ENCODE data around the gene ITIH5. TPM values are rescaled to one million over a fixed set of nuclear protein-coding genes. Genes with fewer than 3 reads are reported as not detected.

Gene ITIH5
- total RNA-seq, 6 experiments from 2014 or later, result not detected

- H3K4me3 Mint-ChIP-seq, result no peak overlapping the region
- H3K36me3 Mint-ChIP-seq (ENCODE audit: low read depth), result peaks cover 4% of the 10 kb centered on the region; the same call in 1 of the 2 replicates
- H3K9me3 Mint-ChIP-seq, result peaks cover 73% of the 10 kb centered on the region
- H3K27me3 Mint-ChIP-seq (ENCODE audit: insufficient read depth), result no peaks in the 10 kb centered on the region
- TF ChIP-seq CTCF (IDR thresholded peaks at IDR 0.05), result no peak
- H3K4me1 Mint-ChIP-seq (ENCODE audit: low read depth), result no peaks in the 10 kb centered on the region
- H3K27ac Mint-ChIP-seq, result no peak overlapping the region
- DNase-seq, result no peak
Measured at GRCh38 chr10:7605565-7606295, 61.0 kb downstream of the ITIH5 start.

GRCh38 chr10:7601023-7601656 lies 65.6 kb downstream of the ITIH5 start:
- Mint-ChIP-seq H3K36me3 (ENCODE audit: low read depth) (peaks cover 4% of the 10 kb centered on the region; the same call in 1 of the 2 replicates), H3K4me1 (ENCODE audit: low read depth) (no peaks in the 10 kb centered on the region), H3K27me3 (ENCODE audit: insufficient read depth) (no peaks in the 10 kb centered on the region), H3K4me3 (no peak overlapping the region), H3K9me3 (peaks cover 56% of the 10 kb centered on the region), H3K27ac (no peak overlapping the region)
- TF ChIP-seq CTCF (IDR thresholded peaks at IDR 0.05), result no peak
- no peak for DNase-seq

- H3K27ac Mint-ChIP-seq, result no peak overlapping the region
Measured at GRCh38 chr10:7598771-7599170, 68.0 kb downstream of the ITIH5 start.

GRCh38 chr10:7596356-7596755 lies 70.4 kb downstream of the ITIH5 start:
- no peaks in the 10 kb centered on the region for H3K36me3 Mint-ChIP-seq (ENCODE audit: low read depth)
- no peak overlapping the region for H3K27ac Mint-ChIP-seq
- H3K4me3 Mint-ChIP-seq, result no peak overlapping the region
- DNase-seq, result no peak
- no peaks in the 10 kb centered on the region for H3K4me1 Mint-ChIP-seq (ENCODE audit: low read depth)
- peaks cover 38% of the 10 kb centered on the region for H3K9me3 Mint-ChIP-seq
- peaks cover under 1% of the 10 kb centered on the region for H3K27me3 Mint-ChIP-seq (ENCODE audit: insufficient read depth)
- TF ChIP-seq CTCF (IDR thresholded peaks at IDR 0.05), result no peak

More at GRCh38 chr10:7598771-7599170, 68.0 kb downstream of the ITIH5 start:
- TF ChIP-seq CTCF (IDR thresholded peaks at IDR 0.05), result no peak
- Mint-ChIP-seq H3K4me1 (ENCODE audit: low read depth) (no peaks in the 10 kb centered on the region), H3K9me3 (peaks cover 47% of the 10 kb centered on the region), H3K27me3 (ENCODE audit: insufficient read depth) (no peaks in the 10 kb centered on the region; the same call in none of the 2 replicates), H3K36me3 (ENCODE audit: low read depth) (no peaks in the 10 kb centered on the region), H3K4me3 (no peak overlapping the region)
- no peak for DNase-seq

- no peak overlapping the region for H3K27ac Mint-ChIP-seq
- H3K4me3 Mint-ChIP-seq, result no peak overlapping the region
- H3K27me3 Mint-ChIP-seq (ENCODE audit: insufficient read depth), result peaks cover 4% of the 10 kb centered on the region
- H3K9me3 Mint-ChIP-seq, result peaks cover 54% of the 10 kb centered on the region
- no peak for DNase-seq
- TF ChIP-seq CTCF (IDR thresholded peaks at IDR 0.05), result no peak
- no peaks in the 10 kb centered on the region for H3K36me3 Mint-ChIP-seq (ENCODE audit: low read depth)
- H3K4me1 Mint-ChIP-seq (ENCODE audit: low read depth), result no peaks in the 10 kb centered on the region
Measured at GRCh38 chr10:7593905-7594304, 72.9 kb downstream of the ITIH5 start.
